Naive B cell (primary cell): ENCODE data around the gene P2RX1. TPM values are rescaled to one million over a fixed set of nuclear protein-coding genes. Genes with fewer than 3 reads are reported as not detected.

Experiments used
- ATAC-seq, 2 donors: fragments of 150-1000 bp; cut with Tn5 transposase; 2 replicates each; pipeline ENCODE4 v1.10.0; 2021; ENCODE audit warnings: low read depth in 2 of 2, mild to moderate bottlenecking in 2 of 2, moderate library complexity in 2 of 2
- DNase-seq: peaks from one replicate; pipeline ENCODE4 v3.0.0; 2022
- H3K27ac Mint-ChIP-seq, 6 donors: one replicate each; pipeline ENCODE4 v1.8.0; 2020 to 2022; ENCODE audit warnings: mild to moderate bottlenecking in 6 of 6, mixed read lengths in 6 of 6, moderate library complexity in 5 of 6, inconsistent platforms in 2 of 6
- H3K27me3 Mint-ChIP-seq, 3 donors: one replicate each; pipeline ENCODE4 v1.8.0; 2021 to 2022; ENCODE audit warnings: mixed read lengths in 3 of 3, mild to moderate bottlenecking in 1 of 3
- H3K36me3 Mint-ChIP-seq, 2 donors: one replicate each; pipeline ENCODE4 v1.8.0; 2020 to 2022; ENCODE audit warnings: mixed read lengths in 2 of 2, inconsistent platforms in 1 of 2, mild to moderate bottlenecking in 1 of 2
- H3K4me1 Mint-ChIP-seq, 3 donors: one replicate each; pipeline ENCODE4 v1.8.0; 2020 to 2022; ENCODE audit warnings: mixed read lengths in 3 of 3, inconsistent platforms in 1 of 3, mild to moderate bottlenecking in 1 of 3, moderate library complexity in 1 of 3
- H3K4me3 Mint-ChIP-seq, 8 donors: one replicate each; pipeline ENCODE4 v1.8.0; 2020 to 2022; ENCODE audit warnings: mild to moderate bottlenecking in 8 of 8, mixed read lengths in 8 of 8, moderate library complexity in 8 of 8, inconsistent platforms in 2 of 8
- H3K9me3 Mint-ChIP-seq, 7 donors: one replicate each; pipeline ENCODE4 v1.8.0; 2020 to 2022; ENCODE audit warnings: mixed read lengths in 7 of 7, mild to moderate bottlenecking in 5 of 7, inconsistent platforms in 2 of 7, moderate library complexity in 1 of 7
- polyA plus RNA-seq, 6 donors: library from polyadenylated mRNA; unstranded; fragments of 300-500 nt; fragmentation: Illumina TruSeq; gene quantifications; one replicate each; pipeline ENCODE4 v1.2.3, GENCODE V29; 2021; ENCODE audit warnings: low read depth in 6 of 6

The P2RX1 gene
- polyA plus RNA-seq, 6 donors from 2014 or later = 2.3 to 20.2 (median 15.1) TPM

- Mint-ChIP-seq H3K27me3 (no peaks in the 10 kb centered on the region), H3K9me3 (no peaks in the 10 kb centered on the region), H3K4me3 (no peak overlapping the region), H3K4me1 (peaks cover 19 to 34% (median 22%) of the 10 kb centered on the region in 3 donors), H3K27ac (peak overlapping the region in 5 of 6 donors; percentile 69 to 95 (median 78)), H3K36me3 (peaks cover 0 to 9% of the 10 kb centered on the region in 2 donors)
- ATAC-seq (no peak), DNase-seq (no peak)
These were observed 10.8 kb upstream of the P2RX1 start for GRCh38 chr17:3926860-3927627.

- DNase-seq (no peak), ATAC-seq (no peak)
- H3K4me3 Mint-ChIP-seq = peak overlapping the region in 2 of 8 donors; percentile 35 to 44
- peaks cover 27 to 41% (median 27%) of the 10 kb centered on the region in 3 donors for H3K4me1 Mint-ChIP-seq
- H3K36me3 Mint-ChIP-seq = peaks cover 0 to 9% of the 10 kb centered on the region in 2 donors
- H3K27ac Mint-ChIP-seq = peak overlapping the region; percentile 88 to 95 (median 93)
- H3K9me3 Mint-ChIP-seq = no peaks in the 10 kb centered on the region
- H3K27me3 Mint-ChIP-seq = no peaks in the 10 kb centered on the region
These were observed 9.6 kb upstream of the P2RX1 start for GRCh38 chr17:3925684-3926485.

- peaks cover 29 to 43% (median 31%) of the 10 kb centered on the region in 3 donors for H3K4me1 Mint-ChIP-seq
- no peaks in the 10 kb centered on the region for H3K9me3 Mint-ChIP-seq
- H3K36me3 Mint-ChIP-seq = peaks cover 0 to 9% of the 10 kb centered on the region in 2 donors
- peak overlapping the region; percentile 71 to 95 (median 92) for H3K27ac Mint-ChIP-seq
- ATAC-seq = no peak
- no peak for DNase-seq
- H3K4me3 Mint-ChIP-seq = no peak overlapping the region
- H3K27me3 Mint-ChIP-seq = no peaks in the 10 kb centered on the region
These were observed 8.5 kb upstream of the P2RX1 start for GRCh38 chr17:3924512-3925350.

- no peaks in the 10 kb centered on the region for H3K9me3 Mint-ChIP-seq
- ATAC-seq = no peak
- H3K36me3 Mint-ChIP-seq = peaks cover 0 to 9% of the 10 kb centered on the region in 2 donors
- H3K4me1 Mint-ChIP-seq = peaks cover 29 to 47% (median 31%) of the 10 kb centered on the region in 3 donors
- peak overlapping the region in 4 of 6 donors; percentile 81 to 92 (median 88) for H3K27ac Mint-ChIP-seq
- H3K4me3 Mint-ChIP-seq = peak overlapping the region in 1 of 8 donors; percentile 53
- H3K27me3 Mint-ChIP-seq = no peaks in the 10 kb centered on the region
- DNase-seq = no peak
These were observed 7.4 kb upstream of the P2RX1 start for GRCh38 chr17:3923466-3924190.

GRCh38 chr17:3922765-3923164, 6.5 kb upstream of the P2RX1 start:
- Mint-ChIP-seq H3K9me3 (no peaks in the 10 kb centered on the region), H3K4me1 (peaks cover 26 to 51% (median 31%) of the 10 kb centered on the region in 3 donors), H3K4me3 (peak overlapping the region in 2 of 8 donors; percentile 64 to 70), H3K27me3 (no peaks in the 10 kb centered on the region), H3K27ac (peak overlapping the region; percentile 30 to 95 (median 87)), H3K36me3 (peaks cover 0 to 9% of the 10 kb centered on the region in 2 donors)
- DNase-seq (no peak), ATAC-seq (no peak)

GRCh38 chr17:3921502-3922319, 5.4 kb upstream of the P2RX1 start:
- no peak overlapping the region for H3K4me3 Mint-ChIP-seq
- peaks cover 36 to 59% (median 41%) of the 10 kb centered on the region in 3 donors for H3K4me1 Mint-ChIP-seq
- H3K9me3 Mint-ChIP-seq = no peaks in the 10 kb centered on the region
- ATAC-seq = no peak
- DNase-seq = no peak
- peaks cover 0 to 9% of the 10 kb centered on the region in 2 donors for H3K36me3 Mint-ChIP-seq
- H3K27me3 Mint-ChIP-seq = no peaks in the 10 kb centered on the region
- peak overlapping the region in 4 of 6 donors; percentile 77 to 92 (median 86) for H3K27ac Mint-ChIP-seq

- H3K27ac Mint-ChIP-seq = peak overlapping the region in 4 of 6 donors; percentile 42 to 84 (median 66)
- no peaks in the 10 kb centered on the region for H3K9me3 Mint-ChIP-seq
- peaks cover 0 to 9% of the 10 kb centered on the region in 2 donors for H3K36me3 Mint-ChIP-seq
- peaks cover 40 to 63% (median 47%) of the 10 kb centered on the region in 3 donors for H3K4me1 Mint-ChIP-seq
- DNase-seq = no peak
- ATAC-seq = no peak
- H3K27me3 Mint-ChIP-seq = no peaks in the 10 kb centered on the region
- H3K4me3 Mint-ChIP-seq = peak overlapping the region in 4 of 8 donors; percentile 17 to 62 (median 46)
These were observed 4.7 kb upstream of the P2RX1 start for GRCh38 chr17:3921006-3921405.

GRCh38 chr17:3919123-3919624, 2.9 kb upstream of the P2RX1 start:
- Mint-ChIP-seq H3K9me3 (no peaks in the 10 kb centered on the region), H3K27ac (peak overlapping the region in 3 of 6 donors; percentile 62 to 90 (median 86)), H3K4me1 (peaks cover 48 to 75% (median 58%) of the 10 kb centered on the region in 3 donors), H3K4me3 (no peak overlapping the region), H3K27me3 (no peaks in the 10 kb centered on the region), H3K36me3 (no peaks in the 10 kb centered on the region)
- ATAC-seq = no peak
- no peak for DNase-seq

GRCh38 chr17:3918372-3919122, 2.3 kb upstream of the P2RX1 start:
- no peaks in the 10 kb centered on the region for H3K9me3 Mint-ChIP-seq
- H3K27me3 Mint-ChIP-seq = no peaks in the 10 kb centered on the region
- H3K36me3 Mint-ChIP-seq = no peaks in the 10 kb centered on the region
- ATAC-seq (no peak), DNase-seq (no peak)
- peak overlapping the region in 6 of 8 donors; percentile 15 to 74 (median 68) for H3K4me3 Mint-ChIP-seq
- peak overlapping the region; percentile 33 to 100 (median 70) for H3K27ac Mint-ChIP-seq
- H3K4me1 Mint-ChIP-seq = peaks cover 52 to 75% (median 65%) of the 10 kb centered on the region in 3 donors

- Mint-ChIP-seq H3K9me3 (no peaks in the 10 kb centered on the region), H3K4me1 (peaks cover 53 to 75% (median 65%) of the 10 kb centered on the region in 3 donors), H3K27ac (peak overlapping the region; percentile 100), H3K36me3 (no peaks in the 10 kb centered on the region), H3K27me3 (no peaks in the 10 kb centered on the region), H3K4me3 (peak overlapping the region; percentile 88 to 97 (median 95))
- no peak for ATAC-seq
- no peak for DNase-seq
These were observed 1.2 kb upstream of the P2RX1 start for GRCh38 chr17:3917391-3917931.

GRCh38 chr17:3916825-3917224, 560 bp upstream of the P2RX1 start:
- DNase-seq (peak; percentile 51), ATAC-seq (no peak)
- Mint-ChIP-seq H3K4me1 (peaks cover 52 to 75% (median 64%) of the 10 kb centered on the region in 3 donors), H3K27ac (peak overlapping the region; percentile 100), H3K4me3 (peak overlapping the region; percentile 88 to 97 (median 95)), H3K36me3 (no peaks in the 10 kb centered on the region), H3K27me3 (no peaks in the 10 kb centered on the region), H3K9me3 (no peaks in the 10 kb centered on the region)
